Fibroblast of skin of left biceps (primary cell): Measurements from ENCODE around the gene SMLR1.
A peak's percentile ranks its signal among the peaks of the same experiment; 100 is the strongest.

Experiments
- DNase-seq, 2 experiments: peaks; one replicate each; pipeline ENCODE4 v3.0.0-alpha.2; 2013; ENCODE audit warnings: low read depth in 2 of 2

SMLR1 gene

GRCh38 chr6:130824978-130825694, 2.1 kb upstream of the SMLR1 start:
- no peak for DNase-seq

GRCh38 chr6:130825772-130826441, 1.3 kb upstream of the SMLR1 start:
- DNase-seq = no peak

GRCh38 chr6:130826442-130827246, 562 bp upstream of the SMLR1 start:
- DNase-seq = no peak

GRCh38 chr6:130829333-130829910, 2.2 kb downstream of the SMLR1 start:
- DNase-seq = no peak

- DNase-seq = no peak
Observed at GRCh38 chr6:130831607-130832006, 4.4 kb downstream of the SMLR1 start.

- no peak for DNase-seq
Observed at GRCh38 chr6:130833569-130833968, 6.4 kb downstream of the SMLR1 start.

- DNase-seq = no peak
Observed at GRCh38 chr6:130834482-130835251, 7.5 kb downstream of the SMLR1 start.

- DNase-seq = no peak
Observed at GRCh38 chr6:130836055-130836640, 8.9 kb downstream of the SMLR1 start.

GRCh38 chr6:130837067-130837466, 9.9 kb downstream of the SMLR1 start:
- DNase-seq = no peak

GRCh38 chr6:130838250-130838860, 11.1 kb downstream of the SMLR1 start:
- no peak for DNase-seq

- DNase-seq = no peak
Observed at GRCh38 chr6:130838951-130839350, 11.7 kb downstream of the SMLR1 start.

- DNase-seq = no peak
Observed at GRCh38 chr6:130839379-130839778, 12.2 kb downstream of the SMLR1 start.

- DNase-seq = no peak
Observed at GRCh38 chr6:130840050-130840449, 12.8 kb downstream of the SMLR1 start.

- DNase-seq = no peak
Observed at GRCh38 chr6:130841128-130841728, 14.0 kb downstream of the SMLR1 start.

- peak in 1 of 2 experiments; percentile 18 for DNase-seq
Observed at GRCh38 chr6:130843575-130844320, 16.5 kb downstream of the SMLR1 start.

- DNase-seq = no peak
Observed at GRCh38 chr6:130846501-130846900, 19.3 kb downstream of the SMLR1 start.

- DNase-seq = no peak
Observed at GRCh38 chr6:130847001-130847910, 20.1 kb downstream of the SMLR1 start.

- no peak for DNase-seq
Observed at GRCh38 chr6:130848945-130849344, 21.7 kb downstream of the SMLR1 start.
